HG02870 (cell line): ENCODE results near the gene MSH5.
A peak's percentile ranks its signal among the peaks of the same experiment; 100 is the strongest.
"Not testable (repeated sequence)": the region's sequence is repeated elsewhere in the genome, so short reads cannot be mapped to it uniquely, and the experiment has no call there.

ENCODE experiments used
- ATAC-seq: cut with Tn5 transposase; IDR thresholded peaks from one replicate; pipeline ENCODE4 v1.9.1; 2021; ENCODE audit warnings: mild to moderate bottlenecking, moderate library complexity; ENCODE audit not compliant: unreplicated experiment

MSH5 gene

GRCh38 chr6:31795616-31796298 lies 56.0 kb downstream of the MSH5 start, which contains the start of gene VARS1:
TSS of gene VARS1 (minus strand) at chr6:31795752. CDS start at chr6:31795217, 535 bp downstream.
- ATAC-seq = peak; percentile 63

- no peak for ATAC-seq
These were observed 57.2 kb downstream of the MSH5 start for GRCh38 chr6:31796993-31797385.

- ATAC-seq = no peak
These were observed 57.8 kb downstream of the MSH5 start for GRCh38 chr6:31797588-31797987.

- no peak for ATAC-seq
These were observed 60.0 kb downstream of the MSH5 start for GRCh38 chr6:31799781-31800180.

- not testable (repeated sequence) for ATAC-seq
These were observed 61.5 kb downstream of the MSH5 start for GRCh38 chr6:31801031-31801927.

- peak; percentile 4 for ATAC-seq
These were observed 66.2 kb downstream of the MSH5 start for GRCh38 chr6:31805939-31806469.

GRCh38 chr6:31806470-31807272 lies 66.9 kb downstream of the MSH5 start, which contains the start of gene LSM2:
TSS of gene LSM2 (minus strand) at chr6:31806966. CDS start at chr6:31806757, 209 bp downstream.
- ATAC-seq = peak; percentile 86

- not testable (repeated sequence) for ATAC-seq
These were observed 68.8 kb downstream of the MSH5 start for GRCh38 chr6:31808599-31808998.

- no peak for ATAC-seq
These were observed 71.8 kb downstream of the MSH5 start for GRCh38 chr6:31811645-31812044.
